ENCODE results near the gene HCAR2. TPM values are rescaled to one million over a fixed set of nuclear protein-coding genes. Genes with fewer than 3 reads are reported as not detected.
"Not testable (repeated sequence)": the region's sequence is repeated elsewhere in the genome, so short reads cannot be mapped to it uniquely, and the experiment has no call there.

The HCAR2 gene
- total RNA-seq, 2 donors from 2014 or later, result 0.24 TPM; not detected in 1

GRCh38 chr12:122676015-122676414 is 27.1 kb downstream of the HCAR2 start:
- not testable (repeated sequence) for DNase-seq (ENCODE audit: low spot score)

GRCh38 chr12:122672515-122672914 is 30.6 kb downstream of the HCAR2 start:
- intact Hi-C loops (cut with DNase I), result no loop called here
- no peak for DNase-seq (ENCODE audit: low spot score)

More at GRCh38 chr12:122676015-122676414, 27.1 kb downstream of the HCAR2 start:
- intact Hi-C loops (cut with DNase I), result not testable (repeated sequence)

- no peak for DNase-seq (ENCODE audit: low spot score)
- intact Hi-C loops (cut with DNase I), result no loop called here
Measured at GRCh38 chr12:122669397-122670070, 33.6 kb downstream of the HCAR2 start.

- intact Hi-C loops (cut with DNase I), result no loop called here
- no peak for DNase-seq (ENCODE audit: low spot score)
Measured at GRCh38 chr12:122668268-122668667, 34.9 kb downstream of the HCAR2 start.

GRCh38 chr12:122665759-122666158 is 37.4 kb downstream of the HCAR2 start:
- intact Hi-C loops (cut with DNase I), result no loop called here

GRCh38 chr12:122665349-122665748 is 37.8 kb downstream of the HCAR2 start:
- intact Hi-C loops (cut with DNase I), result no loop called here
- no peak for DNase-seq (ENCODE audit: low spot score)

More at GRCh38 chr12:122665759-122666158, 37.4 kb downstream of the HCAR2 start:
- DNase-seq (ENCODE audit: low spot score), result no peak

GRCh38 chr12:122661938-122662337 is 41.2 kb downstream of the HCAR2 start:
- intact Hi-C loops (cut with DNase I), result no loop called here
- no peak for DNase-seq (ENCODE audit: low spot score)

- intact Hi-C loops (cut with DNase I), result no loop called here
- no peak for DNase-seq (ENCODE audit: low spot score)
Measured at GRCh38 chr12:122661246-122661645, 41.9 kb downstream of the HCAR2 start.

GRCh38 chr12:122659579-122659978 is 43.6 kb downstream of the HCAR2 start:
- peak; percentile 83 for DNase-seq (ENCODE audit: low spot score)
- intact Hi-C loops (cut with DNase I), result no loop called here

GRCh38 chr12:122656298-122656697 is 46.9 kb downstream of the HCAR2 start:
- intact Hi-C loops (cut with DNase I), result no loop called here
- no peak for DNase-seq (ENCODE audit: low spot score)

- intact Hi-C loops (cut with DNase I), result loop anchor here in 1 of 2 donors (5.0 kb wide), 1 partner anchor 84 kb away; no protein-coding TSS in a partner anchor
- not testable (repeated sequence) for DNase-seq (ENCODE audit: low spot score)
Measured at GRCh38 chr12:122653291-122653690, 49.9 kb downstream of the HCAR2 start.

- intact Hi-C loops (cut with DNase I), result loop anchor here in 1 of 2 donors (5.0 kb wide), 1 partner anchor 86 kb away; no protein-coding TSS in a partner anchor
- DNase-seq (ENCODE audit: low spot score), result no peak
Measured at GRCh38 chr12:122651520-122652224, 51.5 kb downstream of the HCAR2 start.

Other genes with a start within 250 kb of the HCAR2 start
- gene ZCCHC8, start 202.4 kb downstream of the HCAR2 start, total RNA-seq, result 10 to 100 TPM; 15.9 to 16.8 TPM
- 10 to 100 TPM; 52.5 to 60.6 TPM for gene RSRC2, start 176.4 kb downstream of the HCAR2 start, total RNA-seq
- 10 to 100 TPM; 10.9 to 12.3 TPM for gene KNTC1, start 176.1 kb downstream of the HCAR2 start, total RNA-seq
- gene HCAR3, start 13.5 kb upstream of the HCAR2 start, total RNA-seq, result under 1 TPM; 0.14 to 0.37 TPM
- 1 to 10 TPM in 1 of 2 donors, under 1 TPM in 1; 0.52 to 3.3 TPM for gene HCAR1, start 27.5 kb upstream of the HCAR2 start, total RNA-seq
- gene DENR, start 49.5 kb upstream of the HCAR2 start, total RNA-seq, result 10 to 100 TPM; 32.6 to 32.8 TPM
- under 1 TPM; 0.46 to 0.52 TPM for gene CCDC62, start 71.2 kb upstream of the HCAR2 start, total RNA-seq
- 10 to 100 TPM; 12.8 to 19.3 TPM for gene HIP1R, start 132.1 kb upstream of the HCAR2 start, total RNA-seq
- gene VPS37B, start 192.8 kb upstream of the HCAR2 start, total RNA-seq, result 10 to 100 TPM; 18.3 to 22.3 TPM

Measured in posterior vena cava (tissue), 2 donors.